Lung (tissue), 12 donors: ENCODE results near the gene ROR1. TPM values are rescaled to one million over a fixed set of nuclear protein-coding genes. Genes with fewer than 3 reads are reported as not detected.
A peak's percentile ranks its signal among the peaks of the same experiment; 100 is the strongest.

Experiments used
- ATAC-seq: fragments of 200-7000 bp; cut with Tn5 transposase; one replicate; pipeline ENCODE4 v1.9.1; 2020; ENCODE audit warnings: moderate number of reproducible peaks; ENCODE audit not compliant: insufficient read depth, low FRiP score
- DNase-seq, 3 donors: peaks; one replicate each; pipeline ENCODE4 v3.0.0-alpha.2; 2013 to 2017
- H3K27ac ChIP-seq, 2 donors: one replicate each; pipeline ENCODE4 v1.5.1; 2013; ENCODE audit warnings: mild to moderate bottlenecking in 2 of 2, moderate library complexity in 2 of 2, control low read depth in 1 of 2, inconsistent platforms in 1 of 2, low read depth in 1 of 2, low read length in 1 of 2
- H3K27me3 ChIP-seq, 3 donors: one replicate each; pipeline ENCODE4 v1.5.1; 2013; ENCODE audit warnings: low read length in 2 of 3; ENCODE audit not compliant: control insufficient read depth in 3 of 3, insufficient read depth in 3 of 3
- H3K36me3 ChIP-seq, 4 donors: one replicate each; pipeline ENCODE4 v1.5.1; 2013; ENCODE audit warnings: low read length in 4 of 4, mild to moderate bottlenecking in 1 of 4, moderate library complexity in 1 of 4; ENCODE audit not compliant: control insufficient read depth in 4 of 4, insufficient read depth in 4 of 4
- H3K4me1 ChIP-seq, 5 donors: one replicate each; pipeline ENCODE4 v1.5.1; 2013; ENCODE audit warnings: low read length in 5 of 5, mild to moderate bottlenecking in 2 of 5, moderate library complexity in 1 of 5; ENCODE audit not compliant: control insufficient read depth in 5 of 5, insufficient read depth in 5 of 5
- H3K4me3 ChIP-seq: one replicate; pipeline ENCODE4 v1.5.1; 2013; ENCODE audit warnings: mild to moderate bottlenecking, control low read depth, moderate library complexity
- H3K9ac ChIP-seq, 2 donors: one replicate each; pipeline ENCODE4 v1.5.1; 2013; ENCODE audit warnings: low read length in 2 of 2, control low read depth in 1 of 2; ENCODE audit not compliant: insufficient read depth in 1 of 2
- H3K9me3 ChIP-seq, 4 donors: one replicate each; pipeline ENCODE4 v1.5.1; 2013; ENCODE audit warnings: low read length in 3 of 4, mild to moderate bottlenecking in 1 of 4, moderate library complexity in 1 of 4; ENCODE audit not compliant: control insufficient read depth in 4 of 4, insufficient read depth in 3 of 4
- WGBS, 2 donors: extraction: QIAGEN DNeasy Blood & Tissue Kit; methylation state at CpG; one replicate each; pipeline ENCODE4 v1.1.7; 2013; 5-methylcytosine and 5-hydroxymethylcytosine counted together
- polyA plus RNA-seq, 2 donors: library from polyadenylated mRNA; stranded (reverse); fragments of 200-250 nt; gene quantifications; one replicate each; pipeline ENCODE4 v1.2.1, GENCODE V29; 2013
- total RNA-seq, 2 donors: library from RNA; depleted of rRNA in 1 of 2; stranded (reverse); fragments of >200 nt in 1 of 2; gene quantifications; one replicate each; pipeline ENCODE4 v1.2.1, GENCODE V29; 2014 to 2021
- TF ChIP-seq, protein P1 (sequence below): IDR thresholded peaks from 2 replicates; pipeline ENCODE4 v1.5.1; 2012; ENCODE audit warnings: mild to moderate bottlenecking; ENCODE audit errors: control extremely low read depth, extremely low read depth
- donor health status: control.
- donor health status: control.
- donor health status: Bipolar disorder and iron deficiency.
- donor health status: healthy.
- donor health status: DM: yes; HTN: yes; CAD: no.

ROR1 gene
- total and polyA plus RNA-seq, 4 donors = 2.9 to 47.0 (median 14.0) TPM

GRCh38 chr1:63874278-63874880 is 100.6 kb downstream of the ROR1 start:
- no peaks in the 10 kb centered on the region for H3K27me3 ChIP-seq
- H3K27ac ChIP-seq = peak overlapping the region in 1 of 2 donors; percentile 64
- H3K9me3 ChIP-seq = no peaks in the 10 kb centered on the region
- H3K36me3 ChIP-seq = no peaks in the 10 kb centered on the region
- no peak overlapping the region for H3K9ac ChIP-seq
- TF ChIP-seq, protein P1, sequence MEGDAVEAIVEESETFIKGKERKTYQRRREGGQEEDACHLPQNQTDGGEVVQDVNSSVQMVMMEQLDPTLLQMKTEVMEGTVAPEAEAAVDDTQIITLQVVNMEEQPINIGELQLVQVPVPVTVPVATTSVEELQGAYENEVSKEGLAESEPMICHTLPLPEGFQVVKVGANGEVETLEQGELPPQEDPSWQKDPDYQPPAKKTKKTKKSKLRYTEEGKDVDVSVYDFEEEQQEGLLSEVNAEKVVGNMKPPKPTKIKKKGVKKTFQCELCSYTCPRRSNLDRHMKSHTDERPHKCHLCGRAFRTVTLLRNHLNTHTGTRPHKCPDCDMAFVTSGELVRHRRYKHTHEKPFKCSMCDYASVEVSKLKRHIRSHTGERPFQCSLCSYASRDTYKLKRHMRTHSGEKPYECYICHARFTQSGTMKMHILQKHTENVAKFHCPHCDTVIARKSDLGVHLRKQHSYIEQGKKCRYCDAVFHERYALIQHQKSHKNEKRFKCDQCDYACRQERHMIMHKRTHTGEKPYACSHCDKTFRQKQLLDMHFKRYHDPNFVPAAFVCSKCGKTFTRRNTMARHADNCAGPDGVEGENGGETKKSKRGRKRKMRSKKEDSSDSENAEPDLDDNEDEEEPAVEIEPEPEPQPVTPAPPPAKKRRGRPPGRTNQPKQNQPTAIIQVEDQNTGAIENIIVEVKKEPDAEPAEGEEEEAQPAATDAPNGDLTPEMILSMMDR = no peak
- no peak overlapping the region for H3K4me3 ChIP-seq
- ATAC-seq (peak; percentile 36), DNase-seq (no peak)
- H3K4me1 ChIP-seq = peaks cover 0 to 53% (median 20%) of the 10 kb centered on the region in 5 donors
- WGBS, 2 donors = 39 to 69% methylated on average over 1 of the region's 1 CpG

DNA sequence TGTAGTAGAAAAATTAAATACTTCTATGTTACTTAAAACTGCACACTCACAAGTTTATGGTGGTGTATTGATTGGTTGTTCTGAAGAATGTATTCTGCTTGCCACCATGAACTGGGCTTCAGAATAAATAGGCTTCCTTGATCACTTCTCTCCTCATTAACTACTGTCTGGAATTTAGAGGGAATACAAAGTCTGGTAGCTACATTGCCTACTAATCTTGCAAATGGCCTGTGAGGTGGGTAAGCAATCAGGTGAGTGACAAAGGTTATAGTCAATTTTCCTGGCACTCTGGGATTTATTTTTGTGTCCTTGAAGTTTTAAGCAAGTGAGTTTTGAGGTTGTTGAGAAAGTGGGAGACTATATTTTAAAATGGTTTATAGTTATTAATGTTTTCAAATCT is 101.8 kb downstream of the ROR1 start:
- DNase-seq = no peak
- H3K4me1 ChIP-seq = peaks cover 0 to 61% (median 22%) of the 10 kb centered on the region in 5 donors
- no peaks in the 10 kb centered on the region for H3K36me3 ChIP-seq
- no peaks in the 10 kb centered on the region for H3K27me3 ChIP-seq
- H3K9ac ChIP-seq = no peak overlapping the region
- no peak overlapping the region for H3K4me3 ChIP-seq
- no peak overlapping the region for H3K27ac ChIP-seq
- TF ChIP-seq, protein P1 = no peak
- no peak for ATAC-seq
- H3K9me3 ChIP-seq = no peaks in the 10 kb centered on the region

DNA sequence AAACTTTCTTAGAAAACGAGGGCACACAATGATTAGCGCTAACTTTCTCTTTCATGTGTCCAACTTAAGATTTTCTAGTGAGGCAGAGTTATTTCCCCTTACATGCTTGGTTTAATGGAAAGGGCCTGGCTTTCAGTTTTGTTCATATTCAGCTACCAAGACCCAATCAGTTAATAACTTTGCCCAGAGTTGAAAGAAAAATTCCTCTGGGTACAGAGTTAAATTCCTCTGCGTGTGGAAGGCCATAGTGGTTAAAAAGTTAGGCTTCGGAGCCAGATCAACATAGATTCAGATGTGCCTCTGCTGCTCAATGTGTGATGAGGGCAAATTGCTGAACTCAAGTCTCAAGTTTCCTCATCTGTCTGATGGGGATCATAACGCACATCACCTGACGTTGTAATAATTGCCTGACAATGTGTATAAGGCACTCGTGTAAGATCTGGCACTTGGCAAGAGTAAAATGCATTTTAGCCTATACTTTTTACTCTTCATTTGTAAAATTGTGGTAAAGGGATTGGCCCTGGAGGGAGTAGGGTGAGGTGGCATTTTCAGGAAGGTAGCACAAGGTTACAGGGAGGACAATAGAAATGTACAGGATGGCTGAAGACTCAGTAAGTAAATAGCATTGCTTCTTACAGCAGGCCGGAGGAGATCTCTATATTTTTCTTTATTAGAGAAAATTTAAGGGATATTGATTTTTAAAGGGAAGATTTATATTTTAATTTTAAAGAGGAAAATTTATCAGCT is 103.4 kb downstream of the ROR1 start:
- no peak overlapping the region for H3K9ac ChIP-seq
- H3K4me3 ChIP-seq = no peak overlapping the region
- H3K9me3 ChIP-seq = no peaks in the 10 kb centered on the region
- TF ChIP-seq, protein P1 = no peak
- ATAC-seq (no peak), DNase-seq (no peak)
- H3K36me3 ChIP-seq = no peaks in the 10 kb centered on the region
- H3K27ac ChIP-seq = peak overlapping the region in 1 of 2 donors; percentile 7
- H3K4me1 ChIP-seq = peaks cover 0 to 71% (median 23%) of the 10 kb centered on the region in 5 donors
- 81% methylated on average over 8 of the region's 8 CpGs for WGBS, 2 donors
- no peaks in the 10 kb centered on the region for H3K27me3 ChIP-seq
